AG04450 (cell line): ENCODE results near the gene UBE3D. TPM values are rescaled to one million over a fixed set of nuclear protein-coding genes. Genes with fewer than 3 reads are reported as not detected.

Source experiments
- CTCF ChIA-PET: fragments of 300-600, 350-600 bp; formaldehyde crosslinking; extraction: SDS; loops from one replicate; lab custom pipeline; 2022; ENCODE audit warnings: antibody characterized with exemption, inconsistent platforms; lab: Charles Lee
- POLR2A ChIA-PET: fragments of 350-600 bp; formaldehyde crosslinking; extraction: SDS; loops from one replicate; lab custom pipeline; 2021; ENCODE audit warnings: antibody characterized with exemption, inconsistent platforms; lab: Yijun Ruan, JAX
- DNase-seq: peaks from one replicate; pipeline ENCODE4 v3.0.0-alpha.2; 2011; ENCODE audit warnings: low read depth, low spot score
- H3K27ac ChIP-seq: one replicate; pipeline ENCODE4 v1.5.1; 2012; ENCODE audit warnings: low read depth, low read length, control low read depth
- H3K27me3 ChIP-seq: one replicate; pipeline ENCODE4 v1.6.0; 2012; ENCODE audit warnings: low read length; ENCODE audit not compliant: control insufficient read depth, insufficient read depth
- H3K4me3 ChIP-seq: 2 replicates; pipeline ENCODE4 v1.5.1; 2011; ENCODE audit warnings: mild to moderate bottlenecking, low read depth, low read length, control low read depth
- H3K9me3 ChIP-seq: 2 replicates; pipeline ENCODE4 v1.5.1; 2012; ENCODE audit warnings: low read length; ENCODE audit not compliant: control insufficient read depth, insufficient read depth
- polyA plus RNA-seq: library from polyadenylated mRNA; depleted of rRNA; stranded (reverse); fragments of >200 nt; gene quantifications from 2 replicates; pipeline ENCODE4 v1.2.3, GENCODE V29; 2011
- TF ChIP-seq, protein P1 (sequence below): IDR thresholded peaks from 2 replicates; pipeline ENCODE4 v1.5.1; 2011; ENCODE audit warnings: low read depth, low read length, control low read depth, inconsistent platforms

The UBE3D gene
- polyA plus RNA-seq, 1 experiment = 6.4 TPM

DNA sequence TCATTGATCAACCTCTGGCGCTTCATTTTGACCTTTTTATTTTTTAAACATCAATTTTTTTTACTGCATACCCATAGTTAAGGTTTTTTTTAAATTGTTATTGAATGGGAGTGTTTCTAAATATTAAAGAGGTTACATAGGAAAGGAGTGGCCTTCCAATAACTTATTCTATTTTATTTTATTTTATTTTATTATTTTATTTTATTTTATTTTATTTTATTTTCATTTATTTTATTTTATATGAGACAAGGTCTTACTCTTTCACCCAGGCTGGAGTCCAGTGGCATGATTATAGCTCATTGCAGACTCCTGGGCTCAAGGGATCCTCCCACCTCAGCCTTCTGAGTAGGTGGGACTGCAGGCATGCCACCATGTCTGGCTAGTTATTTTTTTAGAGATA, 32.0 kb upstream of the UBE3D start:
- POLR2A ChIA-PET = no interaction called here
- H3K27me3 ChIP-seq = no peaks in the 10 kb centered on the region
- no peak overlapping the region for H3K4me3 ChIP-seq
- H3K9me3 ChIP-seq = no peaks in the 10 kb centered on the region
- no peak for DNase-seq
- CTCF ChIA-PET = interaction anchor here (1.4 to 4.7 kb wide), 2 partner anchors 31 to 117 kb away, joined by 4 to 44 read pairs; partner anchors contain the start of genes DOP1A and UBE3D
- TF ChIP-seq, protein P1, sequence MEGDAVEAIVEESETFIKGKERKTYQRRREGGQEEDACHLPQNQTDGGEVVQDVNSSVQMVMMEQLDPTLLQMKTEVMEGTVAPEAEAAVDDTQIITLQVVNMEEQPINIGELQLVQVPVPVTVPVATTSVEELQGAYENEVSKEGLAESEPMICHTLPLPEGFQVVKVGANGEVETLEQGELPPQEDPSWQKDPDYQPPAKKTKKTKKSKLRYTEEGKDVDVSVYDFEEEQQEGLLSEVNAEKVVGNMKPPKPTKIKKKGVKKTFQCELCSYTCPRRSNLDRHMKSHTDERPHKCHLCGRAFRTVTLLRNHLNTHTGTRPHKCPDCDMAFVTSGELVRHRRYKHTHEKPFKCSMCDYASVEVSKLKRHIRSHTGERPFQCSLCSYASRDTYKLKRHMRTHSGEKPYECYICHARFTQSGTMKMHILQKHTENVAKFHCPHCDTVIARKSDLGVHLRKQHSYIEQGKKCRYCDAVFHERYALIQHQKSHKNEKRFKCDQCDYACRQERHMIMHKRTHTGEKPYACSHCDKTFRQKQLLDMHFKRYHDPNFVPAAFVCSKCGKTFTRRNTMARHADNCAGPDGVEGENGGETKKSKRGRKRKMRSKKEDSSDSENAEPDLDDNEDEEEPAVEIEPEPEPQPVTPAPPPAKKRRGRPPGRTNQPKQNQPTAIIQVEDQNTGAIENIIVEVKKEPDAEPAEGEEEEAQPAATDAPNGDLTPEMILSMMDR = no peak
- no peak overlapping the region for H3K27ac ChIP-seq

DNA sequence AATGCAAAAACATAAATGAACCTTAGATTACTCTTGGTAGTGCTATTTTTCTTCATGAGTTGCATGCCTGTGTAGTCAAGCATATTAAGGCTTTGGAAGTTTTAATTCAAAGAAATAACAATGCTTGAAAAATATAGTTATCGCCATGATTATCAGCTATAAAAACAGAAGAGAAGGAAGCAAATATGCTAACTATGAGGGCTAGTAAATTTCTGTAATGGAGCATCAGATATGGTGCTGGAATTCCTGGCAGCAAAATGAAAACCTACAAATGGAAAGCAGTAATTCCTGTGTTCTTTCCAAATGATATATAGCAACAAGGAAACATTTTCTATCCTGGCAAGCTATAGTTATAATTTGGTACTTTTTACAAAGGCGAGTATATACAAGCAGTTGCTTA, 31.6 kb upstream of the UBE3D start:
- Histone ChIP-seq H3K4me3 (no peak overlapping the region), H3K27me3 (no peaks in the 10 kb centered on the region), H3K27ac (no peak overlapping the region), H3K9me3 (no peaks in the 10 kb centered on the region)
- CTCF ChIA-PET = interaction anchor here (1.4 to 4.7 kb wide), 2 partner anchors 30 to 118 kb away, joined by 4 to 44 read pairs; partner anchors contain the start of genes DOP1A and UBE3D
- DNase-seq = no peak
- POLR2A ChIA-PET = no interaction called here
- TF ChIP-seq, protein P1 = no peak

GRCh38 chr6:83096791-83097190, 31.1 kb upstream of the UBE3D start:
- POLR2A ChIA-PET = no interaction called here

DNA sequence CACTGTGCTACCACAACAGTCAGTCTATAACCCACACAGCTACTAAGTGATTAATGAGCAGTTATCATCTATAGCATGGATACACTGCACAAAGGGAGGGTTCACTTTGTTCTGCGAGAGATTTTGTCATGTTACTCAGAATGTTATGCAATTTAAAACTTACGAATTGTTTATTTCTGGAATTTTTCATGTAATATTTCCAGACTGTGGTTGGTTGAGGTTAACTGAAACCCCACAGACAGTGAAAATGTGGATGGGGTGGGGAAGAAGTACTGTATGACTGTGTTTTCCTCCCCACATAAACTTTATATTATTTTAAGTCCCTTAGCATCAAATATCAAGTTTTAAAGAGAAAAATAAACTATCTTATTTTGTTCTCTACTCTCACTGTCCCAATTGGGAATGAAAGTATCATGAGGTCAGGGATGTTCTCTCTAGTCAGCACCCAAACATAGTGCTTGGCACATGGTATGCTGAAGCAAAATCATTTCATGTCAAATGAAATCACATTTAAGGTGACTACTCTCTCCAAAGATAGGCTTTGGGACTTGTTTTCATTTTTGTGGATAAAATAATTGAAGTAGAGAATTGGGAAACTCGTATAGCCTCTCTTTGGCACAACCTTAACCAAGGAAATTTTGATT, 27.2 kb upstream of the UBE3D start:
- Histone ChIP-seq H3K27me3 (no peaks in the 10 kb centered on the region), H3K4me3 (no peak overlapping the region), H3K9me3 (no peaks in the 10 kb centered on the region), H3K27ac (no peak overlapping the region)
- ChIA-PET POLR2A (no interaction called here), CTCF (interaction anchor here (0.7 to 3.3 kb wide), 3 partner anchors 27 to 425 kb away, joined by 3 to 33 read pairs (median 4); partner anchors contain the start of genes DOP1A and UBE3D)
- TF ChIP-seq, protein P1 = no peak
- no peak for DNase-seq

More at GRCh38 chr6:83096791-83097190, 31.1 kb upstream of the UBE3D start:
- Histone ChIP-seq H3K9me3 (no peaks in the 10 kb centered on the region), H3K4me3 (no peak overlapping the region), H3K27me3 (no peaks in the 10 kb centered on the region), H3K27ac (no peak overlapping the region)
- TF ChIP-seq, protein P1 = no peak
- peak; percentile 1 for DNase-seq
- CTCF ChIA-PET = interaction anchor here (1.0 to 4.7 kb wide), 2 partner anchors 30 to 415 kb away, joined by 3 to 44 read pairs; partner anchors contain the start of genes DOP1A, PRSS35 and UBE3D

- ChIA-PET CTCF (interaction anchor here (5.2 kb wide), 1 partner anchor 20 kb away, joined by 52 read pairs; the partner anchor contains the start of genes DOP1A and UBE3D), POLR2A (no interaction called here)
- no peak overlapping the region for H3K27ac ChIP-seq
- no peaks in the 10 kb centered on the region for H3K27me3 ChIP-seq
- H3K4me3 ChIP-seq = no peak overlapping the region
- no peaks in the 10 kb centered on the region for H3K9me3 ChIP-seq
- TF ChIP-seq, protein P1 = no peak
- DNase-seq = no peak
Observed at GRCh38 chr6:83086751-83087150, 21.1 kb upstream of the UBE3D start.
